Stimulated activated CD8-positive, alpha-beta memory T cell treated with anti-CD3 and anti-CD28 coated beads, Interleukin-12 subunit alpha, Interleukin-12 subunit beta, amount 100 ng/mL, for 1 hour (primary cell): ENCODE results near the gene ESPL1.

Experiments used
- DNase-seq: peaks from one replicate; pipeline ENCODE4 v3.0.0-alpha.2; 2020; ENCODE audit warnings: low read depth

ESPL1 gene

GRCh38 chr12:53340398-53340797 lies 72.3 kb downstream of the ESPL1 start:
- no peak for DNase-seq
